HCT116 (cell line): ENCODE measurements around the gene BMPER. TPM values are rescaled to one million over a fixed set of nuclear protein-coding genes. Genes with fewer than 3 reads are reported as not detected.

Experiments used
- ATAC-seq: fragments of 200-7000 bp; cut with Tn5 transposase; 2 replicates; pipeline ENCODE4 v1.9.1; 2020; ENCODE audit warnings: mild to moderate bottlenecking, moderate library complexity
- BruUV-seq: library from RNA; stranded (reverse); fragments of 400-500 nt; replicated peaks from 2 replicates; lab custom pipeline; 2021; lab: Mats Ljungman, UMichigan
- CTCF ChIA-PET: fragments of 300-600 bp; sonication (Branson Sonifier 250); formaldehyde crosslinking; loops from one replicate; lab custom pipeline; 2021; ENCODE audit warnings: antibody characterized with exemption; lab: Charles Lee
- POLR2A ChIA-PET: fragments of 300-600, 350-600 bp; sonication (Branson Sonifier 250); formaldehyde crosslinking; loops from one replicate; lab custom pipeline; 2021; ENCODE audit warnings: antibody characterized with exemption; lab: Charles Lee
- RAD21 ChIA-PET, 2 experiments: fragments of 300-600 bp; sonication (Branson Sonifier 250); formaldehyde crosslinking; loops; one replicate each; lab custom pipeline; 2023; ENCODE audit warnings: low total read pairs in 2 of 2; ENCODE audit not compliant: uncharacterized antibody in 2 of 2, unreplicated experiment in 2 of 2, low non-redundant PET in 1 of 2; lab: Charles Lee
- DNase-seq: peaks from one replicate; pipeline ENCODE4 v3.0.0-alpha.2; 2010; ENCODE audit warnings: low read depth, low spot score
- H2AFZ ChIP-seq: fragments of 200-600 bp; shearing (Covaris generic), sonication (generic); 2 replicates; pipeline ENCODE4 v1.6.1; 2017; ENCODE audit warnings: low read depth, mixed run types, mixed read lengths, antibody characterized with exemption, low read length; ENCODE audit not compliant: poor library complexity, severe bottlenecking
- H3K27ac ChIP-seq: 2 replicates; pipeline ENCODE4 v1.5.1; 2012; ENCODE audit warnings: low read depth, low read length
- H3K27me3 ChIP-seq: fragments of 200-600 bp; sonication (generic); 2 replicates; pipeline ENCODE4 v1.6.1; 2016; ENCODE audit warnings: mixed run types, low read length, mixed read lengths; ENCODE audit not compliant: insufficient read depth
- H3K36me3 ChIP-seq, 2 experiments: fragments of 200-500 bp in 1 of 2; fragments of 200-600 bp in 1 of 2; sonication (Bioruptor generic) in 1 of 2; sonication (generic) in 1 of 2; 2 replicates each; pipeline versions ENCODE4 v1.5.1 to v1.6.1; 2014 to 2016; ENCODE audit warnings: low read length in 2 of 2, inconsistent platforms in 1 of 2, mixed read lengths in 1 of 2, mixed run types in 1 of 2; ENCODE audit not compliant: insufficient read depth in 2 of 2, control insufficient read depth in 1 of 2
- H3K4me1 ChIP-seq, 2 experiments: fragments of 200-600 bp in 1 of 2; sonication (generic) in 1 of 2; 2 replicates each; pipeline versions ENCODE4 v1.5.1 to v1.6.1; 2012 to 2017; ENCODE audit warnings: low read length in 2 of 2, inconsistent platforms in 1 of 2, mild to moderate bottlenecking in 1 of 2, mixed read lengths in 1 of 2, mixed run types in 1 of 2, moderate library complexity in 1 of 2; ENCODE audit not compliant: insufficient read depth in 2 of 2, control insufficient read depth in 1 of 2
- H3K4me2 ChIP-seq: fragments of 200-600 bp; sonication (generic); 2 replicates; pipeline ENCODE4 v1.6.1; 2017; ENCODE audit warnings: mixed run types, low read length, mixed read lengths
- H3K4me3 ChIP-seq, 2 experiments: fragments of 200-600 bp in 1 of 2; sonication (generic) in 1 of 2; replicated peaks in 1 of 2; 2 replicates each; pipeline ENCODE4 v1.5.1; 2011 to 2016; ENCODE audit warnings: low read length in 2 of 2, control low read depth in 1 of 2, low read depth in 1 of 2, mild to moderate bottlenecking in 1 of 2, mixed read lengths in 1 of 2, mixed run types in 1 of 2
- H3K79me2 ChIP-seq: fragments of 200-600 bp; sonication (generic); 2 replicates; pipeline ENCODE4 v1.6.1; 2017; ENCODE audit warnings: mild to moderate bottlenecking, mixed run types, low read length, moderate library complexity, mixed read lengths; ENCODE audit not compliant: insufficient read depth
- H3K9ac ChIP-seq: fragments of 200-600 bp; sonication (generic); 2 replicates; pipeline ENCODE4 v1.6.1; 2016; ENCODE audit warnings: low read length, mixed read lengths
- H3K9me2 ChIP-seq: fragments of 200-600 bp; sonication (generic), shearing (Covaris generic); 2 replicates; pipeline ENCODE4 v1.6.1; 2017; ENCODE audit warnings: mixed run types, mild to moderate bottlenecking, moderate library complexity; ENCODE audit not compliant: insufficient read depth
- H3K9me3 ChIP-seq, 2 experiments: fragments of 200-500 bp in 1 of 2; fragments of 200-600 bp in 1 of 2; sonication (Bioruptor generic) in 1 of 2; sonication (generic) in 1 of 2; 2 replicates each; pipeline ENCODE4 v1.6.1; 2014 to 2017; ENCODE audit warnings: low read length in 2 of 2, mixed read lengths in 2 of 2, inconsistent platforms in 1 of 2, low read depth in 1 of 2, mild to moderate bottlenecking in 1 of 2, mixed run types in 1 of 2, moderate library complexity in 1 of 2; ENCODE audit not compliant: control insufficient read depth in 1 of 2, insufficient read depth in 1 of 2
- H4K20me1 ChIP-seq: fragments of 200-600 bp; sonication (generic), shearing (Covaris generic); 2 replicates; pipeline ENCODE4 v1.6.1; 2017; ENCODE audit warnings: mixed run types, mild to moderate bottlenecking, moderate library complexity; ENCODE audit not compliant: insufficient read depth
- CEBPB ChIP-seq: IDR thresholded peaks from 2 replicates; pipeline ENCODE4 v1.6.1; 2012; ENCODE audit warnings: low read depth
- EGR1 ChIP-seq: IDR thresholded peaks from 2 replicates; pipeline ENCODE4 v1.6.1; 2012; ENCODE audit warnings: low read depth
- ELF1 ChIP-seq: IDR thresholded peaks from 2 replicates; pipeline ENCODE4 v1.6.1; 2012; ENCODE audit warnings: low read depth, borderline replicate concordance
- EZH2 ChIP-seq: fragments of 200-600 bp; sonication (generic); IDR thresholded peaks from 2 replicates; pipeline ENCODE4 v1.6.1; 2017; ENCODE audit warnings: antibody characterized with exemption, mixed run types
- EZH2phosphoT487 ChIP-seq: fragments of 200-600 bp; IDR thresholded peaks from 2 replicates; pipeline ENCODE4 v1.6.1; 2018; ENCODE audit warnings: antibody characterized with exemption, borderline replicate concordance
- FOSL1 ChIP-seq: IDR thresholded peaks from 2 replicates; pipeline ENCODE4 v1.6.1; 2012; ENCODE audit warnings: low read depth
- JUND ChIP-seq: IDR thresholded peaks from 2 replicates; pipeline ENCODE4 v1.6.1; 2012
- MAX ChIP-seq: IDR thresholded peaks from 2 replicates; pipeline ENCODE4 v1.6.1; 2012
- POLR2A ChIP-seq: IDR thresholded peaks from 2 replicates; pipeline ENCODE4 v1.7.0; 2011; ENCODE audit warnings: borderline replicate concordance; ENCODE audit not compliant: insufficient read depth, insufficient read length; ENCODE audit errors: extremely low read depth
- POLR2AphosphoS5 ChIP-seq: IDR thresholded peaks from 2 replicates; pipeline ENCODE4 v1.6.1; 2011; ENCODE audit warnings: mild to moderate bottlenecking, low read depth, low read length, moderate library complexity
- RAD21 ChIP-seq: IDR thresholded peaks from 2 replicates; pipeline ENCODE4 v1.6.1; 2012; ENCODE audit warnings: low read depth, mild to moderate bottlenecking
- SIN3A ChIP-seq: IDR thresholded peaks from 2 replicates; pipeline ENCODE4 v1.6.1; 2012; ENCODE audit warnings: low read depth
- TCF7L2 ChIP-seq: IDR thresholded peaks from 2 replicates; pipeline ENCODE4 v1.7.0; 2011; ENCODE audit warnings: borderline replicate concordance, inconsistent platforms; ENCODE audit not compliant: insufficient read depth, insufficient read length; ENCODE audit errors: extremely low read depth
- YY1 ChIP-seq: IDR thresholded peaks from 2 replicates; pipeline ENCODE4 v1.6.1; 2011; ENCODE audit warnings: low read length, low read depth, moderate library complexity, mild to moderate bottlenecking; ENCODE audit not compliant: insufficient replicate concordance; ENCODE audit errors: extremely low read depth
- ZNF274 ChIP-seq: fragments of 200-500 bp; sonication (Bioruptor generic); IDR thresholded peaks from 2 replicates; pipeline ENCODE4 v1.6.1; 2014; ENCODE audit warnings: mild to moderate bottlenecking, low read depth, low read length, inconsistent platforms
- intact Hi-C: fragments of 100-400 bp; cut with micrococcal nuclease; formaldehyde crosslinking; loops from 2 replicates; pipeline ENCODE4 v1.10.0; 2022
- total RNA-seq: library from RNA; stranded (reverse); gene quantifications from one replicate; pipeline ENCODE4 v1.2.1, GENCODE V29; 2021; ENCODE audit not compliant: unreplicated experiment
- TF ChIP-seq, protein P1 (sequence below): IDR thresholded peaks from 2 replicates; pipeline ENCODE4 v1.6.1; 2012

BMPER gene
- total RNA-seq, 1 experiment from 2014 or later = not detected

GRCh38 chr7:34096777-34097176 is 191.4 kb downstream of the BMPER start:
- no peak for DNase-seq
- H3K4me1 ChIP-seq = no peaks in the 10 kb centered on the region
- H3K9me2 ChIP-seq = no peaks in the 10 kb centered on the region
- RAD21 ChIA-PET = no interaction called here
- no peak overlapping the region for H3K9ac ChIP-seq
- H3K27me3 ChIP-seq = no peaks in the 10 kb centered on the region
- no peak overlapping the region for H3K4me3 ChIP-seq
- intact Hi-C loops = no loop called here
- H3K4me2 ChIP-seq = no peak overlapping the region
- TF ChIP-seq EZH2phosphoT487 (no peak), POLR2A (no peak), FOSL1 (no peak), POLR2AphosphoS5 (no peak), ZNF274 (no peak), EZH2 (no peak), TCF7L2 (no peak), SIN3A (no peak), MAX (no peak), CEBPB (no peak), YY1 (no peak), EGR1 (no peak), JUND (no peak), ELF1 (no peak), RAD21 (no peak)
- TF ChIP-seq, protein P1, sequence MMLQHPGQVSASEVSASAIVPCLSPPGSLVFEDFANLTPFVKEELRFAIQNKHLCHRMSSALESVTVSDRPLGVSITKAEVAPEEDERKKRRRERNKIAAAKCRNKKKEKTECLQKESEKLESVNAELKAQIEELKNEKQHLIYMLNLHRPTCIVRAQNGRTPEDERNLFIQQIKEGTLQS = no peak
- TF ChIP-seq, all 23 proteins: peak for 0
- Histone ChIP-seq H2AFZ (no peak overlapping the region), H3K36me3 (no peaks in the 10 kb centered on the region), H3K27ac (no peak overlapping the region), H4K20me1 (no peaks in the 10 kb centered on the region), H3K9me3 (no peaks in the 10 kb centered on the region), H3K79me2 (no peaks in the 10 kb centered on the region)
- ChIA-PET POLR2A (no interaction called here), CTCF (interaction anchor here (1.2 kb wide), 1 partner anchor 9 kb away, joined by 3 read pairs; no protein-coding TSS in a partner anchor)
- BruUV-seq = no TSS peak
- no peak for ATAC-seq
